ENCODE measurements around the gene KRTCAP2.
"Not testable (repeated sequence)": the region's sequence is repeated elsewhere in the genome, so short reads cannot be mapped to it uniquely, and the experiment has no call there.

The KRTCAP2 gene

DNA sequence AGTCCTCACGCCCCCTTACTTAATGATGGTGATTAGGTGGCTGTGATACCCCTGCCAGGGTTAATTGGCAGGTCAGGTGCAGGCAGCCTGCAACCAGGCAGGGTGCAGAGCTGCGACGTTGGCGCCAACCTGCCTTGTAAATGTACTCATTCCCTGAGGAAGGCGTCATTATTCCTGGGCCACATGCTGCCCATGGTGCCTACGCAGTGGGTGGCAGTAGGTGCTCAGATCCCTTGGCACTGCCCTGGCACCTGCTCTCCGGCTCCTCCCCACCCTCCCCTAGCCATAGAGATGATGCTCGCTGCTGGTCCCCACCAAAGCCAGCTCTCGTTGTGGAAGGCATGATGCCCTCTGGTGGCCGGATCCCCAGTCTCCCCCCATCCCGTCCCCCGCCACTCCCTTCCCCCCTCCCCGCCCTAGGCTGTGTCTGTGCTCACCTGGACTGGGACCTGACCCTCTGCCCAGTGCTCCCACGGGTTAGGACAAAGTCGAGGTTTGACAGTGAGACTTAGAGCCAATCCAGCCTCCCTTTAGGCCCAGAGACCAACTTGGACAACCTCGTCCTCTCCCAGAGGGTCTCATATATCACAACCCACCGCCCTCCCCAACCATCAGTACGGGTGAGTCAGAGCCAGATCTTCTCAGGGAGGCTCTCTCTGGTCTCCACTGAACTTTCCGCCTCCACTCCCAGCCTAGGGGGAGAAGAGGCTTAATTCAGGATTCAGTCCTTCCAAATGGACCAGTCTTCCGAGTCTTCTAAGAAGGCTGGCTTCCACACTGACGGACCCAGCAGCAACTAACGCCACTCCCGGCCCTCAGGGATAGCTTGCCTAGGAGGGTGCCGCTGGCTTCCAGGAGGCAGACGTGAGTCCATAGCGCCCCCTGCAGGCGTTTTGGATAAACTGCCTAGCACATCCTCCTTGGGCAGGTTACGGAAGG lies 5.7 kb downstream of the KRTCAP2 start:
- DNase-seq = peak; percentile 89

DNA sequence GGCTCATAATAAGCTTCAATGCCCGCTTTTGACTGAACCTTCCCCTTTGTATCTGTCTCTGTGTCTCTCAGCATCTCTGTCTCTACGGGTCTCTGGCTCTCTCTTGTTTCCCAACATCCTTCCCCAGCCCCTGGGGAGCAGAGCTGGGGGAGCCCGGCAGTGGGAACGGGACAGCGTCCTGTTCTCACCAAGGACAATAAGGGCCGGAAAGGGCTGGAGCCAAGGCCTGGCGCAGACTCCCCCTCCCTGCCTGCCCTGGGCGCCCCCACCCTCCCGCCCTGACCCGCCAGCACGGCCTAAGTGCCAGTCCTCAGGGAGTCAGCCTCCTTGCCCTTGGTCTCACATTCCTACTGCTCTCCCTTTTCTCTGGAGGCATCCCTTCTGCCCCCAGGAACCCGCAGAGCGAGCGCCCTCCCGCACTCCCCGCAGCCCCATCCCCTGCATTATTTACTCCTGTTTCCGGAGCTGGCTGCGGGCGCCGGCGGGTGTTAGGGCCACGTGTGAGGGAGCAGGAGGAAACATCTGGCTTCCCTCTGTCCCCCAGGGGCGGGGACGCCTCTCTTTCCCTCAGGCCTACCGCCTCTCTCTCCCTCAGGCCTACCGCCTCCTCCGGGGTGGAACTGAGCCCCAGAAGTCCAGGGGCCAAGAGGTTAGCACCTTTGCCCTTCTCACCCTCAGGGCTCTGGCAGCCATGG lies 6.5 kb downstream of the KRTCAP2 start:
- no peak for DNase-seq

DNA sequence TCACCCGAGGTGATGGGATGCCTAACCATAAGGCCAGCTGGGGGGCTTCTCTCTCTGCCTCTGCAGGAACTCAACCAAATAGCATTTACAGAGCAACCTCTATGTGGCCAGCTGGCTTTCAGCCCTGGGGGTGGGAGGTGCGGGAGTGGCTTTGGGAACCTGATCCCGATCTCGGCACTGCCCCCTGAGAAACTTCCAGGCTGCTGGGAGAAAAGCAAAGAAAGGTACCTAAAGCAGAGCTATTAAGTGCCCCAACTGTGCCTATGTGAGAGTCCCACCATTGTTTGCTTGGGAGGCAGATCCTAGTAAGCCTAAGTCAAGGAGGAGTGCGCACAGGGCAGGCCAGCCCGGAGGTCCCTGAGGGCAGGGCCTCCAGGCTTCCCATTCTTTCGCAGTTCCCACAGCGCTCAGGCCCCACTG lies 7.0 kb downstream of the KRTCAP2 start:
- no peak for DNase-seq

DNA sequence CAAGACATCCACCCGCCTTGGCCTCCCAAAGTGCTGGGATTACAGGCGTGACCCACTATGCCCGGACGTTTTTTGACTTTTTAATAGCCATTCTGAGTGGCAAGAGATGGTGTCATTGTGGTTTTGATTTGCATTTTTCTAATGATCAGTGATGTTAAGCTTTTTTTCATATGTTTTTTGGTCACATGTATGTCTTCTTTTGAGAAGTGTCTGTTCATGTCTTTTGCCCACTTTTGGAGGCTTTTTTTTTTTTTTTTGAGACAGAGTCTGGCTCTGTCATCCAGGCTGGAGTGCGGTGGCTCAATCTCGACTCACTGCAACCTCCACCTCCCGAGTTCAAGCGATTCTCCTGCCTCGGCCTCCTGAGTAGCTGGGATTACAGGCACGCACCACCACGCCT lies 8.5 kb downstream of the KRTCAP2 start:
- not testable (repeated sequence) for DNase-seq

DNA sequence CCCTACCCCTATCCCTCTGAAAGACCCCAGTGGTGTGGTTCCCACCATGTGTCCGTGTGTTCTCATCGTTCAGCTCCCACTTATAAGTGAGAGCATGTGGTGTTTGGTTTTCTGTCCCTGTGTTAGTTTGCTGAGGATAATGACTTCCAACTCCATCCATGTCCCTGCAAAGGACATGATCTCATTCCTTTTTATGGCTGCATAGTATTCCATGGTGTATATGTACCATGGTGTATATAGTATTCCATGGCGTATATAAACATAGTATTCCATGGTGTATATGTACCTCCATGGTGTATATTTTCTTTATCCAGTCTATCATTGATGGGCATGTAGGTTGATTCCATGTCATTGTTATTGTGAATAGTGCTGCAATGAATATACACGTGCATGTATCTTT lies 9.3 kb downstream of the KRTCAP2 start:
- not testable (repeated sequence) for DNase-seq

DNA sequence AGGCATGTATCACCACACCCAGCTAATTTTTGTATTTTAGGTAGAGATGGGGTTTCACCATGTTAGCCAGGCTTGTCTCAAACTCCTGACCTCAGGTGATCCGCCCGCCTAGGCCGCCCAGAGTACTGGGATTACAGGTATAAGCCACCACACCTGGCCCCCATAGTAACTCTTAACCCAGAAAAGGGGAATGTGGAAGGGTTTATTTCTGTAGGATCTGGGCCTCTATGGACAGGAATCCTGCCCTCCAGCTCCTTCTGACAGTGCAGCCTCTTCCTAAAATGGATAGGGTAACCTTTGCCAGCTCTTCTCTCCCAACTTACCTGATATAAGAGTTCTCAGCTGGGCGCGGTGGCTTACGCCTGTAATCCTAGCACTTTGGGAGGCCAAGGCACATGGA lies 10.5 kb downstream of the KRTCAP2 start:
- not testable (repeated sequence) for DNase-seq

DNA sequence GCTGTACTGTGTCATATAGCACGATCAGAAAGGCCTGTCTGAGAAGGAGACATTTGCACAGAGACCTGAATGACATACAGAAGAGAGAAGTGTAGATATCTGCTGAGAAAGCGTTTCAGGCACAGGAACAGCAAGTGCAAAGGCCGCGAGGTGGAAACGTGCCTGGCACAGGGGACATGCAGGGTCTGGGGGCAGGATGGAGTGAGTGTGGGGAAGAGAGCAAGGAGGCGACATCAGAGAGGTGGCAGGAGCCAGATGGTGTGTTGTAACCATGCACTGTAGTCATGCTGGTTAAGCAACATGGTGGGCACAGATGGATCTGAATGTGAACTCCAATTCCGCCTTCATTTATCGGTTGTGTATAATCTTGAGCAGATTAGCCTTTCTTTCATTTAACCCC lies 13.0 kb downstream of the KRTCAP2 start:
- DNase-seq = no peak

DNA sequence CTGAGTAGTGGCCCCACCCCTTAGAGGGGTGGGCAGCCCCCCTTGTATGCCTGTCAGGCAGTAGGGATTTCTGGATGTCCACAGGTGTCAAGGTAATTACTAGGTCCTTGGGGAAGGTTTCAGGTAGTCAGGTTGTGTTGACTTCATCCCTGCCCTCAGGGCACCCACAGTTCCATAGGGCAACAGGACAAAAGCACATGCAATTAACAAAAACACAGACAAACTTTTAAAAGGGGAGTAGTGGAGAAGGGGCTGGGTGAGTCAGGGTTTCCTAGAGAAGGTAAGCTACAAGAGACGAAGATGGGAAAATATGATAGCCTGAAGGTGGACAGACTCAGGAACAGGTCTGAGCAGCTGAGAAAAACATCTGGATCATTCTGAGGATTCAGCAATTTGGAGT lies 14.1 kb downstream of the KRTCAP2 start:
- no peak for DNase-seq

DNA sequence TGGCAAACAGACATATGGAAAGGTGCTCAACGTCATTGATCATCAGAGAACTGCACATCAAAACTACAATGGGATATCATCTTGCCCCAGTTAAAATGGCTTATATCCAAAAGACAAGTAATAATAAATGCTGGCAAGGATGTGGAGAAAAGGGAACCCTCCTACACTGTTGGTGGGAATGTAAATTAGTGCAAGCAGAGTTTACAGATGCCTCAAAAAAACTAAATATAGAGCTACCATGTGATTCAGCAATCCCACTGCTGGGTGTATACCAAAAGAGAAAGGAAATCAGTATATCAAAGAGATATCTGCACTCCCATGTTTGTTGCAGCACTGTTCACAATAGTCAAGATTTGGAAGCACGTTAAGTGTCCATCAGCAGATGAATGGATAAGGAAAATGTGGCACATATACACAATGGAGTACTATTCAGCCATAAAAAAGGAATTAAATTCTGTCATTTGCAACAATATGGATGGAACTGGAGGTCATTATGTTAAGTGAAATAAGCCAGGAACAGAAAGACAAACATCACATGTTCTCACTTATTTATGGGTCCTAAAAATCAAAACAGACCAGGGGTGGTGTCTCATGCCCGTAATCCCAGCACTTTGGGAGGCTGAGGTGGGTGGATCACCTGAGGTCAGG lies 17.0 kb downstream of the KRTCAP2 start:
- DNase-seq = not testable (repeated sequence)

DNA sequence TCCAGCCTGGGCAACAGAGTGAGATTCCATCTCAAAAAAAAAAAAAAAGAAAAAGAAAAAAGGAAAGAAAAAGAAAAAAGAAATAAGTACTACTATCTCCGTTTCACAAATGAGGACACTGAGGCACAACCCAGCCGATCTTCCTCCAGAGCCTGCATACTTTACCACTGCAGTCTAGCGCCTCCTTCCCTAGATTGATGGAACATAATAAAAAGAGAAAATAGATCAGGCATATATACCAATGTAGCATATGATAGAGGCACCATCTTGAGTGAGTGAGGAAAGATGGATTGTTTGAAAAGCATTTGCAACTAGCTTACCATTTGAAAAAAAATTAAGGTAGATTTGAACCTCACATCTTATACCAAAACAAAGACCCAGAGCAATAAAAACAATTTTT lies 27.6 kb downstream of the KRTCAP2 start:
- no peak for DNase-seq

DNA sequence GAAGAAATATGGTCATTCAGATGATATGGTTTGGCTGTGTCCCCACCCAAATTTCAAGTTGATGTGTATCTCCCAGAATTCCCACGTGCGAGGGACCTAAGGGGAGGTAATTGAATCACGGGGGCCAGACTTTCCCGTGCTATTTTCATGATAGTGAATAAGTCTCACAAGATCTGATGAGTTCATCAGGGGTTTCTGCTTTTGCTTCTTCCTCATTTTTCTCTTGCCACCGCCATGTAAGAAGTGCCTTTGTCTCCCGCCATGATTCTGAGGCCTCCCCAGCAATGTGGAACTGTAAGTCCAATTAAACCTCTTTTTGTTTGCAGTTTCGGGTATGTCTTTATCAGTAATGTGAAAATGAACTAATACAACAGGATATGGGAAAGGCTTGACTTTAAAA lies 31.4 kb downstream of the KRTCAP2 start:
- no peak for DNase-seq

DNA sequence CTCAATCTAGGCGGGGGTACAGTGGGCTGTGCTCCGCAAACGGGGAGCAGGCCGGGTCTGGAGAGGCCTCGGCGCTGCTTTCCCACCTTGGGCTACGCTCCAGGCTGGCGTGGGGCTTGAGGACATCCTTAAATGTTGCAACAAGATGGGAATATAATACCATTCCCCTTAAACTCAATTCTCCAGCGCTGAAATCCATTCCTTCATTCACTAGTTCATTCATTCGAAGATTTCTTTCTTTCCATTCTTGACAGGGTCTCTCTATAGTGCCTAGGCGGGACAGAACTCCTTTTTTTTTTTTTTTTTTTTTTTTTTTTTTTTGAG lies 32.5 kb downstream of the KRTCAP2 start:
- DNase-seq = no peak

DNA sequence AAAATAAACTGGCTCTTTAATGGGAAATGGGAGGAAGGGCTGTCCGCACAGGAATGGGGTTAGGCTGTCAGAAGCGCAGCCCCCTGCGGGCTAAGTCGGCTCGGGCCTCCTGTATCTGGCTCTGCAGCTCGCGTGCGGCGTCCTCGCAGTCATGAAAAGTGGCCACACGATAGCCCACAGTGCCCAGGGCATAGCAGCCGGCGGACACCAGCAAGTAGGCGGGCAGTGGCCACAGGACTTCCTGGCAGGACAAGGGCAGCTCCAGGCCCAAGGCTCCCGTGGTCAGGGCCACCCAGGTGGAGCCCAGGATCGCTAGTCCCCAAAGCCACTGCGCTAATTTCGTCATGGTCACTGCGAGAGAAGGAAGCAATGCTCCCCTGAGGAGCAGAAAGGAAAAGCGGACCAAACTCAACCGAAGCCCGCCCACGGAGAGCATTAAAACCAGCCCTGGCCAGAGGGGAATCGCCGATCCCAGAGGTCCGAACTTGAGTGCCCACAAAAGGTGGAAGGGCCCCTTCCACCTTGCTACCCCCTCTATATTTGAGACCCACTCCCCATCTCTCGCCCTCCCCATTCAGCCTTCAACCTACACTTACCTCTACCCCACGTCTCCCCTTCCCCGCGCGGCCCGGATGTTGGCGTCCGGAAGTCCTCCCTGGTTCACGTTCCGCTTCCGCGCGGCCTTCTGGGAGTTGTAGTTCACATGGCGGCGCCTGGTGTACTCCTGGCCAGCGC lies 33.0 kb downstream of the KRTCAP2 start, which contains the start of gene DPM3:
Gene DPM3, minus strand, starts transcription at position 637 of the 735 bp plus-strand sequence. Its CDS starts 291 bp downstream, at position 346.
- peak; percentile 70 for DNase-seq

DNA sequence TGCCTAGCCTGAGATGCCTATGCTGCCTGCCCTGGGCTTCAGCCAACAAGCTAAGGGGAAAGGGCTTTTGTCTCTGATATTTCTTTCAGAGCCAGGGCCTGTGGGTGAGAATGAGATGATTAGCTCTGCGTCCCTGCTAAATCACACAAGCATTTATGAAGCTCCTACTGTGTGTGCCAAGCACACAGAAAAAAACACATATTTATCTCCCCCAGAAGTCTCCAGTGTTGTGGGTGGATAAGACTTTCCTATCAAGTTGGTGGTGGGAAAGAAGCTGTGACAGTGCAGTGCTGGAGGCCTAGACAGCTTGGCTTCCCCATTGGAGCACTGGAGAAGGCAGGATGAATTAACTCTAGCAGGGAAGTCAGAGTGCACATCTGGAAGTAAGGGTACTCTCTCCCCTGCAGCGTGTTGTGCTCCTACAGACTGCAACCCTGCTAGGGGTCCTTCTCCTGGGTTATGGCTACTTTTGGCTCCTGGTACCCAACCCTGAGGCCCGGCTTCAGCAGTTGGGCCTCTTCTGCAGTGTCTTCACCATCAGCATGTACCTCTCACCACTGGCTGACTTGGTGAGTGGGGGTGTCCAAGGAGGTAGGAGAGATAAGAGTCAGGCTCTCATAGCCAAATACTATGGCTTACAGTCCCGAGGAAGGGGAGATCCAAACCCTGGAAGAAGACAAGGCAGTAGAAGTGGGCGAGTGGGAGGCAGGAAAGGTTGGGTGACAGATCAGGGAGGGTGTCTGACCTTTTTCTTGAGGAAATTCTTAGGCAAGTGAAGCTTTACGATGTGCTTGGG lies 35.8 kb downstream of the KRTCAP2 start:
- DNase-seq = no peak

DNA sequence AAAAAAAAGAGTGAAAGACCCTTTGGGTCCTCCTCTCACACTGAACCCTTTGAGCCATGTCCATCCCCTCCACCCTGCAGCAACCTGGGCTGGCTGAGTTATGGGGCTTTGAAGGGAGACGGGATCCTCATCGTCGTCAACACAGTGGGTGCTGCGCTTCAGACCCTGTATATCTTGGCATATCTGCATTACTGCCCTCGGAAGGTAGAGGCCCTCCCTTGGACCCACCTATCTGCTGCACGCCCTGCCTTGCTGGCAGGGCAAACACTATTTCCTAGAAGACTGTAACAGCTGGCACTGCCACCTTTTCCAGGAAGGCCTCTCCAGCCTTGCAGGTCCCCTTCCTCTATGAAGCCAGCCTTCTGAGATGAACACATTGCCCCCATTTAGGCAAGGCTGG lies 36.4 kb downstream of the KRTCAP2 start:
- no peak for DNase-seq

DNA sequence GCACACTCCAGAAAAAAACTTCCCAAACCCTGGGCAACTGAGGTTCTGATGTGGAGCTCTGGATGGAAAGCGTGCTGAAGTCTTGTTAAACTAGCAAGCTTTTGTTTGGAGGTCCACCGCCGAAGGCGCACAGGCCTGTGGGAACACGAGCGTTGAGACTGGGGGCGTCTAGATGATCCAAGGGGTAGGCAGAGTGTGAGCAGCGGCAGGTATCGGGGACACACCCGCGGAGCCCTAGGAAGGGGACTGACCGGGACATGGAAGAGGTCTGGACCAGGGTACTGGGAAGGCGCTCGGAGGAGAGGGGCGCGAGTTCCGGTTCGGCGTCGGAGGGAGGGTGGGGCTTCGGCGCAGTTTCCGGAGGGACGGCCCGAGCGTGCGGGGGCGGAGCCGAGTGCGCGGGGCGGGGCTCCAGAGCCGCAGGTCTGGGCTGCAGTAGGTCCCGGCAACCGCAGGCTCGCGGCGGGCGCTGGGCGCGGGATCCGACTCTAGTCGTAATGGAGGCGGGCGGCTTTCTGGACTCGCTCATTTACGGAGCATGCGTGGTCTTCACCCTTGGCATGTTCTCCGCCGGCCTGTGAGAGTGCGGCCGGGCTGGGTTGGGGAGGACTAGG lies 37.6 kb downstream of the KRTCAP2 start, which contains the start of gene SLC50A1:
Gene SLC50A1, plus strand, starts transcription at position 438 of the 614 bp plus-strand sequence. Its CDS starts 60 bp downstream, at position 498.
- peak; percentile 93 for DNase-seq

DNA sequence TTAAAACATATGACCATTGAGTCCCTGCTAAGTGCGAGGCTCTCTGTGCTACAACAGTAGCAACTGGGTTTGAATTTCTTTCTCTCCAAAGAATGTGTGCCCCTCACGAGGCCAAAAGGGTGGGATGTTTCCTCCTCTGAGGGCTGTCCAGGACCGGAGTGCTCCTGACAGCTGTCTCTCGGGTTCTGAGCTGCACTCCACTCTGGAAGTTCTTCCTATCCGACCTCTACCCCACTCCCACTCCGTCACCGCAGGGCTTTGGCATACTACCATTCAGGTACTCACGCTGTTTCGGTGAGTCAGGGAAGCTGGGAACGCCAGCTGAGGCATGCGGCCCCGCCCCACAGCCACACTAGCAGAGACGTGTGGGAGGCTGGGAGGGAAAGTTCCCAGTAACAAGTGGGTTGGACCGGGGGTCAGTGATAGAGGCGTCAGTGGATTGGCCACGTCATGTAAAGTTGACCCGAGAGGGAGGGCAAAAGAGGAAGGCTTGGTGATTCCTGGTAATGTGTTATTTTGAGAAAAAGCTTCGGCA lies 38.2 kb downstream of the KRTCAP2 start:
- peak; percentile 62 for DNase-seq

DNA sequence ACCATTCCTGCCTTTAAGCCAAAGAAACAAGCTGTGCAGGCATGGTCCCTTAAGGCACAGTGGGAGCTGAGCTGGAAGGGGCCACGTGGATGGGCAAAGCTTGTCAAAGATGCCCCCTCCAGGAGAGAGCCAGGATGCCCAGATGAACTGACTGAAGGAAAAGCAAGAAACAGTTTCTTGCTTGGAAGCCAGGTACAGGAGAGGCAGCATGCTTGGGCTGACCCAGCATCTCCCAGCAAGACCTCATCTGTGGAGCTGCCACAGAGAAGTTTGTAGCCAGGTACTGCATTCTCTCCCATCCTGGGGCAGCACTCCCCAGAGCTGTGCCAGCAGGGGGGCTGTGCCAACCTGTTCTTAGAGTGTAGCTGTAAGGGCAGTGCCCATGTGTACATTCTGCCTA lies 38.8 kb downstream of the KRTCAP2 start:
- no peak for DNase-seq

DNA sequence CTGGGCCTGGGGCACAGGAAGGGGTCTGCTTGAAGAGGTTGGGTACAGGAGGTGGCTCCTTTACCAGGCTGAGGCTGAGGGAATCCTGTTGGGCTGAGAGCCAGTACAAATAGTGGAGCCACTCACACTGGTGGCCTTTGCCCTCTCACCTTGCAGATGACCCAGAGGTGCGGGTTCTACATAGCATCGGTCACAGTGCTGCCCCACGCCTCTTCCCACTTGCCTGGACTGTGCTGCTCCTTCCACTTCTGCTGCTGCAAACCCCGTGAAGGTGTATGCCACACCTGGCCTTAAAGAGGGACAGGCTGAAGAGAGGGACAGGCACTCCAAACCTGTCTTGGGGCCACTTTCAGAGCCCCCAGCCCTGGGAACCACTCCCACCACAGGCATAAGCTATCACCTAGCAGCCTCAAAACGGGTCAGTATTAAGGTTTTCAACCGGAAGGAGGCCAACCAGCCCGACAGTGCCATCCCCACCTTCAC lies 39.3 kb downstream of the KRTCAP2 start:
- no peak for DNase-seq

DNA sequence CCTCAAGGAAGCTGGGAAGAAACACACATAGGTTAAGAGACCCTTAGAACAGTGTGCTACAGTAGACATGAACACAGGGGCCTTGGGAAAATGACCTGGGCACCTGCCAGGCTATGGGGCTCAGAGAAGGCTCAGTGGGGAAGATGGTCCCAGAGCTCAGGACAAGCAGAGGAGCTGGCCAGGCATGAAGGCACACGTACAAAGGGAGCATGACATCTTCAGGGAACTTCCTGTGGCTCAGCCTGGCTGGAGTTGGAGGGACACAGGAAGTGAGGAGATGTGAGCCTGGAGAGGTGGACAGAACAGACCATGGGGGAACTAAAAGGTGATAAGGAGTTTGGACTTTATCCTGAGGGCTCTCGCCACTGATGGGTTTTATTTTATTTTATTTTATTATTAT lies 41.2 kb downstream of the KRTCAP2 start:
- no peak for DNase-seq

DNA sequence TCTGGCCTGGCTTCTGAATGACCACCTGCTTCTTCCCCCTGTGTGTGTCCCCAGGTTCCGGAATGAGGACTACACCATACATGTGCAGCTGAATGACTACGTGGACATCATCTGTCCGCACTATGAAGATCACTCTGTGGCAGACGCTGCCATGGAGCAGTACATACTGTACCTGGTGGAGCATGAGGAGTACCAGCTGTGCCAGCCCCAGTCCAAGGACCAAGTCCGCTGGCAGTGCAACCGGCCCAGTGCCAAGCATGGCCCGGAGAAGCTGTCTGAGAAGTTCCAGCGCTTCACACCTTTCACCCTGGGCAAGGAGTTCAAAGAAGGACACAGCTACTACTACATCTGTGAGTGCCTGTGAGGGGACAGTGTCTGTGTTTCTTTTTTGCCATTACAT lies 41.8 kb downstream of the KRTCAP2 start:
- no peak for DNase-seq

All from NCI-H1092 treated with DMSO at 0.1 percent for 48 hours (cell line).